Fibroblast of lung (primary cell): Measurements from ENCODE around the gene MXRA7.

Source experiments
- EZH2 ChIP-seq: IDR thresholded peaks from 2 replicates; pipeline ENCODE4 v1.5.1; 2012; ENCODE audit warnings: low read length, control low read depth, mild to moderate bottlenecking; ENCODE audit errors: missing control alignments
- TF ChIP-seq, protein P1 (sequence below), 2 donors: IDR thresholded peaks in 1 of 2; conservative IDR thresholded peaks in 1 of 2; 1 replicate in 1 of 2; 2 replicates in 1 of 2; pipeline ENCODE4 v1.5.1; 2011 to 2012; ENCODE audit warnings: low read length in 2 of 2, control low read depth in 1 of 2, inconsistent platforms in 1 of 2, low read depth in 1 of 2, mild to moderate bottlenecking in 1 of 2

GRCh38 chr17:76718516-76718915 is 7.8 kb upstream of the MXRA7 start:
- TF ChIP-seq, protein P1, sequence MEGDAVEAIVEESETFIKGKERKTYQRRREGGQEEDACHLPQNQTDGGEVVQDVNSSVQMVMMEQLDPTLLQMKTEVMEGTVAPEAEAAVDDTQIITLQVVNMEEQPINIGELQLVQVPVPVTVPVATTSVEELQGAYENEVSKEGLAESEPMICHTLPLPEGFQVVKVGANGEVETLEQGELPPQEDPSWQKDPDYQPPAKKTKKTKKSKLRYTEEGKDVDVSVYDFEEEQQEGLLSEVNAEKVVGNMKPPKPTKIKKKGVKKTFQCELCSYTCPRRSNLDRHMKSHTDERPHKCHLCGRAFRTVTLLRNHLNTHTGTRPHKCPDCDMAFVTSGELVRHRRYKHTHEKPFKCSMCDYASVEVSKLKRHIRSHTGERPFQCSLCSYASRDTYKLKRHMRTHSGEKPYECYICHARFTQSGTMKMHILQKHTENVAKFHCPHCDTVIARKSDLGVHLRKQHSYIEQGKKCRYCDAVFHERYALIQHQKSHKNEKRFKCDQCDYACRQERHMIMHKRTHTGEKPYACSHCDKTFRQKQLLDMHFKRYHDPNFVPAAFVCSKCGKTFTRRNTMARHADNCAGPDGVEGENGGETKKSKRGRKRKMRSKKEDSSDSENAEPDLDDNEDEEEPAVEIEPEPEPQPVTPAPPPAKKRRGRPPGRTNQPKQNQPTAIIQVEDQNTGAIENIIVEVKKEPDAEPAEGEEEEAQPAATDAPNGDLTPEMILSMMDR (conservative IDR thresholded peaks at IDR 0.05 in 1 of 2, IDR thresholded peaks at IDR 0.05 in 1 of 2; ENCODE audit: low read depth in 1 of 2, low read length in 2 of 2), result no peak
- TF ChIP-seq EZH2, result no peak
